WERI-Rb-1 (cell line): ENCODE measurements around the gene TBXAS1.

Source experiments
- DNase-seq: peaks from one replicate; pipeline ENCODE4 v3.0.0-alpha.2; 2020
- H3K27ac ChIP-seq: fragments of 250-450 bp; sonication (Bioruptor Pico); 2 replicates; pipeline ENCODE4 v1.5.1; 2020; ENCODE audit warnings: mild to moderate bottlenecking, moderate library complexity
- H3K27me3 ChIP-seq: fragments of 250-450 bp; sonication (Bioruptor Pico); 2 replicates; pipeline ENCODE4 v1.5.1; 2021; ENCODE audit warnings: mild to moderate bottlenecking, low read depth, moderate library complexity; ENCODE audit not compliant: insufficient read depth, severe bottlenecking
- H3K36me3 ChIP-seq: fragments of 250-450 bp; sonication (Bioruptor Pico); 2 replicates; pipeline ENCODE4 v1.5.1; 2020; ENCODE audit warnings: mild to moderate bottlenecking, moderate library complexity
- H3K4me3 ChIP-seq: 2 replicates; pipeline ENCODE4 v1.5.1; 2011; ENCODE audit warnings: low read depth, mild to moderate bottlenecking, control low read depth, low read length
- H3K9me3 ChIP-seq: fragments of 250-450 bp; sonication (Bioruptor Pico); 2 replicates; pipeline ENCODE4 v1.5.1; 2021; ENCODE audit warnings: mild to moderate bottlenecking, moderate library complexity; ENCODE audit not compliant: severe bottlenecking
- TF ChIP-seq, protein P1 (sequence below): IDR thresholded peaks from 2 replicates; pipeline ENCODE4 v1.5.1; 2011; ENCODE audit warnings: low read depth, mild to moderate bottlenecking, control low read depth, inconsistent platforms, low read length

TBXAS1 gene

GRCh38 chr7:139992353-139993044, 163.4 kb downstream of the TBXAS1 start:
- H3K27ac ChIP-seq, result no peak overlapping the region
- H3K9me3 ChIP-seq, result no peaks in the 10 kb centered on the region
- no peak for DNase-seq
- H3K36me3 ChIP-seq, result no peaks in the 10 kb centered on the region
- H3K4me3 ChIP-seq, result no peak overlapping the region
- TF ChIP-seq, protein P1, sequence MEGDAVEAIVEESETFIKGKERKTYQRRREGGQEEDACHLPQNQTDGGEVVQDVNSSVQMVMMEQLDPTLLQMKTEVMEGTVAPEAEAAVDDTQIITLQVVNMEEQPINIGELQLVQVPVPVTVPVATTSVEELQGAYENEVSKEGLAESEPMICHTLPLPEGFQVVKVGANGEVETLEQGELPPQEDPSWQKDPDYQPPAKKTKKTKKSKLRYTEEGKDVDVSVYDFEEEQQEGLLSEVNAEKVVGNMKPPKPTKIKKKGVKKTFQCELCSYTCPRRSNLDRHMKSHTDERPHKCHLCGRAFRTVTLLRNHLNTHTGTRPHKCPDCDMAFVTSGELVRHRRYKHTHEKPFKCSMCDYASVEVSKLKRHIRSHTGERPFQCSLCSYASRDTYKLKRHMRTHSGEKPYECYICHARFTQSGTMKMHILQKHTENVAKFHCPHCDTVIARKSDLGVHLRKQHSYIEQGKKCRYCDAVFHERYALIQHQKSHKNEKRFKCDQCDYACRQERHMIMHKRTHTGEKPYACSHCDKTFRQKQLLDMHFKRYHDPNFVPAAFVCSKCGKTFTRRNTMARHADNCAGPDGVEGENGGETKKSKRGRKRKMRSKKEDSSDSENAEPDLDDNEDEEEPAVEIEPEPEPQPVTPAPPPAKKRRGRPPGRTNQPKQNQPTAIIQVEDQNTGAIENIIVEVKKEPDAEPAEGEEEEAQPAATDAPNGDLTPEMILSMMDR, result no peak
- no peaks in the 10 kb centered on the region for H3K27me3 ChIP-seq

- Histone ChIP-seq H3K27me3 (no peaks in the 10 kb centered on the region), H3K9me3 (no peaks in the 10 kb centered on the region), H3K4me3 (no peak overlapping the region), H3K36me3 (no peaks in the 10 kb centered on the region), H3K27ac (no peak overlapping the region)
- no peak for DNase-seq
- TF ChIP-seq, protein P1, result no peak
Observed at GRCh38 chr7:139993169-139993568, 164.1 kb downstream of the TBXAS1 start.

DNA sequence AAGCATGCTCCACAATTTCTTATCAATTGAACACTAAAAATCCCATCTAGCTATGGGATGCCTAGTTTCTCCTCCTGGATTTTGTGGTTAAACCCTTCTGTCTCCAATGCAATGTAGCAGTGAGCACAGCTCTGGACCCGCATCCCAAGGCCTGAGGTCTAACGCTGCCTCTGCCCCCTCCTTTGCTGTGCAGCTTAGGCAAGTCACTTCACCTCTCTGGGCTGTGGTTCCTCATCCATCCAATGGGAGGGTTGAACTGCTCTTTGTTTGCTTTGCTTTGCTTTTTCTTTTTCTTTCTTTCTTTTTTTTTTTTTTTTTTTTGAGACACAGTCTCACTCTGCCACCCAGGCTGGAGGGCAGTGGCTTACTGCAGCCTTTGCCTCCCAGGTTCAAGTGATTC, 164.5 kb downstream of the TBXAS1 start:
- Histone ChIP-seq H3K9me3 (no peaks in the 10 kb centered on the region), H3K4me3 (no peak overlapping the region), H3K27me3 (no peaks in the 10 kb centered on the region), H3K36me3 (no peaks in the 10 kb centered on the region), H3K27ac (no peak overlapping the region)
- no peak for DNase-seq
- TF ChIP-seq, protein P1, result no peak

- H3K4me3 ChIP-seq, result no peak overlapping the region
- TF ChIP-seq, protein P1, result no peak
- H3K27me3 ChIP-seq, result no peaks in the 10 kb centered on the region
- H3K27ac ChIP-seq, result no peak overlapping the region
- no peaks in the 10 kb centered on the region for H3K36me3 ChIP-seq
- no peak for DNase-seq
- H3K9me3 ChIP-seq, result no peaks in the 10 kb centered on the region
Observed at GRCh38 chr7:139994356-139994755, 165.3 kb downstream of the TBXAS1 start.

GRCh38 chr7:139995017-139995915, 166.2 kb downstream of the TBXAS1 start:
- no peaks in the 10 kb centered on the region for H3K9me3 ChIP-seq
- no peaks in the 10 kb centered on the region for H3K27me3 ChIP-seq
- H3K36me3 ChIP-seq, result no peaks in the 10 kb centered on the region
- no peak for DNase-seq
- no peak overlapping the region for H3K27ac ChIP-seq
- TF ChIP-seq, protein P1, result no peak
- H3K4me3 ChIP-seq, result no peak overlapping the region
